IgD-negative memory B cell (primary cell): ENCODE results near the gene MBLAC2. TPM values are rescaled to one million over a fixed set of nuclear protein-coding genes. Genes with fewer than 3 reads are reported as not detected.

Experiments used
- H3K27ac Mint-ChIP-seq, 3 donors: one replicate each; pipeline ENCODE4 v1.8.0; 2020 to 2022; ENCODE audit warnings: mild to moderate bottlenecking in 3 of 3, mixed read lengths in 3 of 3, moderate library complexity in 1 of 3
- H3K27me3 Mint-ChIP-seq: one replicate; pipeline ENCODE4 v1.8.0; 2021; ENCODE audit warnings: mixed read lengths
- H3K36me3 Mint-ChIP-seq: one replicate; pipeline ENCODE4 v1.8.0; 2020; ENCODE audit warnings: mild to moderate bottlenecking, mixed read lengths
- H3K4me1 Mint-ChIP-seq, 3 donors: one replicate each; pipeline ENCODE4 v1.8.0; 2020 to 2022; ENCODE audit warnings: mixed read lengths in 3 of 3, mild to moderate bottlenecking in 1 of 3
- H3K4me3 Mint-ChIP-seq, 4 donors: one replicate each; pipeline ENCODE4 v1.8.0; 2020 to 2022; ENCODE audit warnings: mild to moderate bottlenecking in 4 of 4, mixed read lengths in 4 of 4, moderate library complexity in 3 of 4
- H3K9me3 Mint-ChIP-seq, 3 donors: one replicate each; pipeline ENCODE4 v1.8.0; 2020 to 2021; ENCODE audit warnings: mixed read lengths in 3 of 3, mild to moderate bottlenecking in 1 of 3
- polyA plus RNA-seq: library from polyadenylated mRNA; unstranded; fragments of 300-500 nt; fragmentation: Illumina TruSeq; gene quantifications from one replicate; pipeline ENCODE4 v1.2.3, GENCODE V29; 2021

Gene MBLAC2
- 3.7 TPM for polyA plus RNA-seq

GRCh38 chr5:90474235-90475107 lies at the start of gene MBLAC2, which contains the start of gene POLR3G:
MBLAC2 (minus strand) TSS chr5:90474771; CDS start chr5:90474292, 479 bp downstream.
POLR3G (plus strand) TSS chr5:90474864; CDS start chr5:90485568, 10,704 bp downstream.
- Mint-ChIP-seq H3K4me3 (peak within 1 kb of the TSS; percentile 89 to 99 (median 99)), H3K27ac (peak within 1 kb of the TSS; percentile 83 to 96 (median 87)), H3K9me3 (no peaks in the 10 kb centered on the region), H3K4me1 (peaks cover 25 to 28% (median 27%) of the 10 kb centered on the region in 3 donors), H3K36me3 (no peaks in the 10 kb centered on the region), H3K27me3 (no peaks in the 10 kb centered on the region)

GRCh38 chr5:90519081-90519480 lies 44.5 kb upstream of the MBLAC2 start:
- Mint-ChIP-seq H3K27me3 (no peaks in the 10 kb centered on the region), H3K36me3 (peaks cover 4% of the 10 kb centered on the region), H3K9me3 (no peaks in the 10 kb centered on the region), H3K27ac (no peak overlapping the region), H3K4me1 (peaks cover 0 to 17% (median 11%) of the 10 kb centered on the region in 3 donors), H3K4me3 (no peak overlapping the region)

- H3K9me3 Mint-ChIP-seq = no peaks in the 10 kb centered on the region
- no peak overlapping the region for H3K4me3 Mint-ChIP-seq
- peaks cover 0 to 17% (median 9%) of the 10 kb centered on the region in 3 donors for H3K4me1 Mint-ChIP-seq
- no peaks in the 10 kb centered on the region for H3K27me3 Mint-ChIP-seq
- H3K36me3 Mint-ChIP-seq = peaks cover 4% of the 10 kb centered on the region
- H3K27ac Mint-ChIP-seq = no peak overlapping the region
Observed at GRCh38 chr5:90518661-90519060, 44.1 kb upstream of the MBLAC2 start.

GRCh38 chr5:90514520-90514919 lies 39.9 kb upstream of the MBLAC2 start:
- no peaks in the 10 kb centered on the region for H3K27me3 Mint-ChIP-seq
- no peak overlapping the region for H3K27ac Mint-ChIP-seq

GRCh38 chr5:90510438-90510837 lies 35.9 kb upstream of the MBLAC2 start:
- H3K27ac Mint-ChIP-seq = no peak overlapping the region
- no peaks in the 10 kb centered on the region for H3K27me3 Mint-ChIP-seq
- H3K4me3 Mint-ChIP-seq = no peak overlapping the region
- H3K9me3 Mint-ChIP-seq = no peaks in the 10 kb centered on the region
- no peaks in the 10 kb centered on the region for H3K36me3 Mint-ChIP-seq
- H3K4me1 Mint-ChIP-seq = peaks cover 0 to 7% (median 0%) of the 10 kb centered on the region in 3 donors

More at GRCh38 chr5:90514520-90514919, 39.9 kb upstream of the MBLAC2 start:
- Mint-ChIP-seq H3K4me1 (peaks cover 0 to 10% (median 8%) of the 10 kb centered on the region in 3 donors), H3K9me3 (no peaks in the 10 kb centered on the region), H3K36me3 (no peaks in the 10 kb centered on the region), H3K4me3 (no peak overlapping the region)

GRCh38 chr5:90506221-90506620 lies 31.6 kb upstream of the MBLAC2 start:
- H3K27ac Mint-ChIP-seq = no peak overlapping the region
- peaks cover 0 to 6% (median 0%) of the 10 kb centered on the region in 3 donors for H3K4me1 Mint-ChIP-seq
- no peak overlapping the region for H3K4me3 Mint-ChIP-seq
- H3K27me3 Mint-ChIP-seq = no peaks in the 10 kb centered on the region
- no peaks in the 10 kb centered on the region for H3K9me3 Mint-ChIP-seq
- no peaks in the 10 kb centered on the region for H3K36me3 Mint-ChIP-seq

GRCh38 chr5:90504743-90505142 lies 30.2 kb upstream of the MBLAC2 start:
- Mint-ChIP-seq H3K9me3 (no peaks in the 10 kb centered on the region), H3K4me1 (peaks cover 0 to 6% (median 0%) of the 10 kb centered on the region in 3 donors), H3K36me3 (no peaks in the 10 kb centered on the region), H3K27ac (no peak overlapping the region), H3K27me3 (no peaks in the 10 kb centered on the region), H3K4me3 (no peak overlapping the region)

GRCh38 chr5:90503596-90503995 lies 29.0 kb upstream of the MBLAC2 start:
- Mint-ChIP-seq H3K36me3 (peaks cover 2% of the 10 kb centered on the region), H3K27ac (no peak overlapping the region), H3K9me3 (no peaks in the 10 kb centered on the region), H3K4me3 (no peak overlapping the region), H3K27me3 (no peaks in the 10 kb centered on the region), H3K4me1 (peaks cover 0 to 6% (median 0%) of the 10 kb centered on the region in 3 donors)

GRCh38 chr5:90495146-90495545 lies 20.6 kb upstream of the MBLAC2 start:
- Mint-ChIP-seq H3K9me3 (peaks cover 0 to 11% (median 2%) of the 10 kb centered on the region in 3 donors), H3K27ac (no peak overlapping the region), H3K27me3 (no peaks in the 10 kb centered on the region), H3K36me3 (peaks cover 9% of the 10 kb centered on the region), H3K4me3 (no peak overlapping the region), H3K4me1 (no peaks in the 10 kb centered on the region)

GRCh38 chr5:90494043-90494442 lies 19.5 kb upstream of the MBLAC2 start:
- H3K4me3 Mint-ChIP-seq = no peak overlapping the region
- H3K9me3 Mint-ChIP-seq = peaks cover 0 to 11% (median 2%) of the 10 kb centered on the region in 3 donors
- no peaks in the 10 kb centered on the region for H3K4me1 Mint-ChIP-seq
- no peak overlapping the region for H3K27ac Mint-ChIP-seq
- peaks cover 7% of the 10 kb centered on the region for H3K36me3 Mint-ChIP-seq
- H3K27me3 Mint-ChIP-seq = no peaks in the 10 kb centered on the region

GRCh38 chr5:90488791-90489190 lies 14.2 kb upstream of the MBLAC2 start:
- H3K4me3 Mint-ChIP-seq = no peak overlapping the region
- H3K27me3 Mint-ChIP-seq = no peaks in the 10 kb centered on the region
- H3K9me3 Mint-ChIP-seq = no peaks in the 10 kb centered on the region
- no peak overlapping the region for H3K27ac Mint-ChIP-seq
- H3K4me1 Mint-ChIP-seq = no peaks in the 10 kb centered on the region
- peaks cover 2% of the 10 kb centered on the region for H3K36me3 Mint-ChIP-seq

- Mint-ChIP-seq H3K27me3 (no peaks in the 10 kb centered on the region), H3K27ac (no peak overlapping the region), H3K36me3 (no peaks in the 10 kb centered on the region), H3K4me1 (no peaks in the 10 kb centered on the region), H3K4me3 (no peak overlapping the region), H3K9me3 (no peaks in the 10 kb centered on the region)
Observed at GRCh38 chr5:90484540-90484939, 10.0 kb upstream of the MBLAC2 start.

- Mint-ChIP-seq H3K27me3 (no peaks in the 10 kb centered on the region), H3K9me3 (no peaks in the 10 kb centered on the region), H3K4me3 (no peak overlapping the region), H3K36me3 (no peaks in the 10 kb centered on the region), H3K4me1 (no peaks in the 10 kb centered on the region), H3K27ac (no peak overlapping the region)
Observed at GRCh38 chr5:90483206-90483605, 8.6 kb upstream of the MBLAC2 start.

- no peaks in the 10 kb centered on the region for H3K36me3 Mint-ChIP-seq
- H3K27ac Mint-ChIP-seq = no peak overlapping the region
- H3K4me3 Mint-ChIP-seq = no peak overlapping the region
- H3K27me3 Mint-ChIP-seq = no peaks in the 10 kb centered on the region
- H3K9me3 Mint-ChIP-seq = no peaks in the 10 kb centered on the region
- peaks cover 0 to 3% (median 0%) of the 10 kb centered on the region in 3 donors for H3K4me1 Mint-ChIP-seq
Observed at GRCh38 chr5:90480699-90481098, 6.1 kb upstream of the MBLAC2 start.

- Mint-ChIP-seq H3K4me3 (no peak overlapping the region), H3K36me3 (no peaks in the 10 kb centered on the region), H3K9me3 (no peaks in the 10 kb centered on the region), H3K27me3 (no peaks in the 10 kb centered on the region), H3K27ac (peak overlapping the region in 1 of 3 donors; percentile 54), H3K4me1 (peaks cover 5 to 10% (median 6%) of the 10 kb centered on the region in 3 donors)
Observed at GRCh38 chr5:90479611-90480385, 5.2 kb upstream of the MBLAC2 start.
